GM21576 (cell line): ENCODE data around the gene GRM5.
"Not testable (repeated sequence)": the region's sequence is repeated elsewhere in the genome, so short reads cannot be mapped to it uniquely, and the experiment has no call there.

Source experiments
- ATAC-seq: cut with Tn5 transposase; IDR thresholded peaks from one replicate; pipeline ENCODE4 v1.9.1; 2021; ENCODE audit warnings: mild to moderate bottlenecking, moderate library complexity; ENCODE audit not compliant: unreplicated experiment

Gene GRM5

GRCh38 chr11:88978992-88979391 is 86.8 kb downstream of the GRM5 start:
- not testable (repeated sequence) for ATAC-seq

- ATAC-seq = not testable (repeated sequence)
These were observed 90.3 kb downstream of the GRM5 start for GRCh38 chr11:88975441-88975840.

GRCh38 chr11:88972210-88972609 is 93.6 kb downstream of the GRM5 start:
- ATAC-seq = no peak

- ATAC-seq = not testable (repeated sequence)
These were observed 104.2 kb downstream of the GRM5 start for GRCh38 chr11:88961621-88962020.

GRCh38 chr11:88959857-88960256 is 105.9 kb downstream of the GRM5 start:
- not testable (repeated sequence) for ATAC-seq

GRCh38 chr11:88950975-88951374 is 114.8 kb downstream of the GRM5 start:
- peak; percentile 46 for ATAC-seq

GRCh38 chr11:88948908-88949307 is 116.9 kb downstream of the GRM5 start:
- not testable (repeated sequence) for ATAC-seq

GRCh38 chr11:88947843-88948572 is 117.8 kb downstream of the GRM5 start:
- peak; percentile 58 for ATAC-seq

GRCh38 chr11:88929665-88930064 is 136.1 kb downstream of the GRM5 start:
- not testable (repeated sequence) for ATAC-seq

- not testable (repeated sequence) for ATAC-seq
These were observed 148.7 kb downstream of the GRM5 start for GRCh38 chr11:88917065-88917464.

- no peak for ATAC-seq
These were observed 156.3 kb downstream of the GRM5 start for GRCh38 chr11:88909500-88909899.

GRCh38 chr11:88901436-88901835 is 164.3 kb downstream of the GRM5 start:
- not testable (repeated sequence) for ATAC-seq

GRCh38 chr11:88888855-88889254 is 176.9 kb downstream of the GRM5 start:
- not testable (repeated sequence) for ATAC-seq

- no peak for ATAC-seq
These were observed 179.0 kb downstream of the GRM5 start for GRCh38 chr11:88886796-88887195.

- not testable (repeated sequence) for ATAC-seq
These were observed 183.0 kb downstream of the GRM5 start for GRCh38 chr11:88882800-88883199.

GRCh38 chr11:88861618-88862017 is 204.2 kb downstream of the GRM5 start:
- no peak for ATAC-seq

GRCh38 chr11:88860431-88860830 is 205.4 kb downstream of the GRM5 start:
- ATAC-seq = not testable (repeated sequence)

- not testable (repeated sequence) for ATAC-seq
These were observed 211.8 kb downstream of the GRM5 start for GRCh38 chr11:88853963-88854362.

- ATAC-seq = not testable (repeated sequence)
These were observed 214.2 kb downstream of the GRM5 start for GRCh38 chr11:88851547-88851946.

GRCh38 chr11:88849773-88850172 is 216.0 kb downstream of the GRM5 start:
- not testable (repeated sequence) for ATAC-seq

- no peak for ATAC-seq
These were observed 216.4 kb downstream of the GRM5 start for GRCh38 chr11:88849368-88849767.

- ATAC-seq = not testable (repeated sequence)
These were observed 219.5 kb downstream of the GRM5 start for GRCh38 chr11:88846266-88846665.

- not testable (repeated sequence) for ATAC-seq
These were observed 220.8 kb downstream of the GRM5 start for GRCh38 chr11:88844941-88845340.
